Right lobe of liver (tissue), 6 donors: ENCODE data around the gene TOX3. TPM values are rescaled to one million over a fixed set of nuclear protein-coding genes. Genes with fewer than 3 reads are reported as not detected.

Experiments used
- ATAC-seq, 4 donors: fragments of 200-7000 bp; cut with Tn5 transposase; one replicate each; pipeline ENCODE4 v1.9.1; 2020; ENCODE audit warnings: mild to moderate bottlenecking in 4 of 4, moderate library complexity in 4 of 4
- DNase-seq, 3 donors: peaks; one replicate each; pipeline ENCODE4 v3.0.0-alpha.2; 2020
- H3K27ac ChIP-seq, 3 donors: fragments of 200-600 bp; one replicate each; pipeline ENCODE4 v1.8.0; 2022
- H3K27me3 ChIP-seq, 2 donors: fragments of 200-600 bp; one replicate each; pipeline ENCODE4 v1.8.0; 2022
- H3K36me3 ChIP-seq, 4 donors: fragments of 200-600 bp; sonication (generic) in 1 of 4; one replicate each; pipeline versions ENCODE4 v1.5.1 to v1.8.0; 2017 to 2022; ENCODE audit warnings: control low read depth in 1 of 4
- H3K4me1 ChIP-seq, 4 donors: fragments of 200-600 bp; sonication (generic) in 1 of 4; one replicate each; pipeline versions ENCODE4 v1.5.1 to v1.8.0; 2017 to 2022; ENCODE audit warnings: control low read depth in 1 of 4
- H3K4me3 ChIP-seq, 3 donors: fragments of 200-600 bp; one replicate each; pipeline ENCODE4 v1.8.0; 2022
- H3K9me3 ChIP-seq, 4 donors: fragments of 200-600 bp; sonication (generic) in 1 of 4; one replicate each; pipeline versions ENCODE4 v1.5.1 to v1.8.0; 2017 to 2022; ENCODE audit warnings: control low read depth in 1 of 4
- CTCF ChIP-seq, 4 donors: fragments of 200-600 bp in 3 of 4; fragments of 450-650 bp in 1 of 4; IDR thresholded peaks; one replicate each; pipeline versions ENCODE4 v1.5.1 to v1.8.0; 2016 to 2022; ENCODE audit warnings: antibody characterized with exemption in 4 of 4, mild to moderate bottlenecking in 2 of 4
- POLR2A ChIP-seq: fragments of 450-650 bp; IDR thresholded peaks from one replicate; pipeline ENCODE4 v1.6.1; 2017; ENCODE audit warnings: antibody characterized with exemption, mild to moderate bottlenecking
- WGBS: methylation state at CpG from one replicate; pipeline ENCODE4 v1.1.6; 2018; ENCODE audit warnings: low coverage, low lambda C conversion rate; ENCODE audit not compliant: insufficient coverage; ENCODE audit errors: missing lambda C conversion rate; 5-methylcytosine and 5-hydroxymethylcytosine counted together
- intact Hi-C, 2 donors: fragments of 100-400 bp; cut with DNase I; formaldehyde crosslinking; loops; one replicate each; pipeline versions ENCODE4 v1.11.2 to v1.14.1; 2022
- total RNA-seq, 6 experiments: library from RNA; depleted of rRNA in 2 of 6; stranded (reverse); fragments of >200 nt in 2 of 6; fragmentation: NEBNext Ultra II Directional in 3 of 6; extraction: Animal tissue kit (Norgen Biotek cat#: 25700) in 3 of 6; gene quantifications; one replicate each; pipeline versions ENCODE4 v1.1.0 to v1.2.4, GENCODE V29; 2016 to 2023
- donor health status: DM: no; HTN: yes; CAD: no.
- donor health status: DM: no; HTN: no; CAD: no.
- donor health status: DM: no; HTN: no; CAD: no.
- donor health status: DM: no; HTN: yes; CAD: no.
- donor health status: DM: no; HTN: yes; CAD: no.

Gene TOX3
- total RNA-seq, 6 experiments from 2014 or later = 0.92 to 5.8 (median 3.6) TPM

GRCh38 chr16:52515068-52515671 lies 31.8 kb downstream of the TOX3 start:
- H3K4me3 ChIP-seq = no peak overlapping the region
- intact Hi-C loops = no loop called here
- DNase-seq (no peak), ATAC-seq (no peak)
- H3K4me1 ChIP-seq = no peaks in the 10 kb centered on the region
- WGBS = 85% methylated on average over 4 of the region's 4 CpGs
- H3K27ac ChIP-seq = no peak overlapping the region
- TF ChIP-seq POLR2A = no peak
- TF ChIP-seq CTCF (IDR thresholded peaks at IDR 0.05) = no peak
- H3K27me3 ChIP-seq = no peaks in the 10 kb centered on the region
- no peaks in the 10 kb centered on the region for H3K36me3 ChIP-seq
- no peaks in the 10 kb centered on the region for H3K9me3 ChIP-seq

- no peaks in the 10 kb centered on the region for H3K27me3 ChIP-seq
- no peak for ATAC-seq
- H3K27ac ChIP-seq = no peak overlapping the region
- H3K4me1 ChIP-seq = no peaks in the 10 kb centered on the region
- no peak overlapping the region for H3K4me3 ChIP-seq
- no peaks in the 10 kb centered on the region for H3K36me3 ChIP-seq
- DNase-seq = no peak
- no peaks in the 10 kb centered on the region for H3K9me3 ChIP-seq
- TF ChIP-seq POLR2A = no peak
- no peak for TF ChIP-seq CTCF (IDR thresholded peaks at IDR 0.05)
- 89% methylated on average over 4 of the region's 4 CpGs for WGBS
- intact Hi-C loops = no loop called here
Measured at GRCh38 chr16:52512297-52512987, 34.5 kb downstream of the TOX3 start.

GRCh38 chr16:52501746-52502145 lies 45.2 kb downstream of the TOX3 start:
- TF ChIP-seq POLR2A (no peak), CTCF (IDR thresholded peaks at IDR 0.05) (no peak)
- H3K36me3 ChIP-seq = no peaks in the 10 kb centered on the region
- H3K27me3 ChIP-seq = no peaks in the 10 kb centered on the region
- H3K4me1 ChIP-seq = peaks cover 0 to 16% (median 3%) of the 10 kb centered on the region in 4 donors
- ATAC-seq (no peak), DNase-seq (no peak)
- H3K9me3 ChIP-seq = no peaks in the 10 kb centered on the region
- H3K4me3 ChIP-seq = no peak overlapping the region
- WGBS = 82% methylated on average over 4 of the region's 4 CpGs
- H3K27ac ChIP-seq = no peak overlapping the region
- intact Hi-C loops = no loop called here

- Histone ChIP-seq H3K4me3 (no peak overlapping the region), H3K27ac (no peak overlapping the region), H3K36me3 (no peaks in the 10 kb centered on the region), H3K27me3 (no peaks in the 10 kb centered on the region), H3K4me1 (peaks cover 0 to 21% (median 4%) of the 10 kb centered on the region in 4 donors), H3K9me3 (no peaks in the 10 kb centered on the region)
- ATAC-seq (no peak), DNase-seq (no peak)
- intact Hi-C loops = no loop called here
- TF ChIP-seq CTCF (IDR thresholded peaks at IDR 0.05) (no peak), POLR2A (no peak)
Measured at GRCh38 chr16:52500963-52501362, 46.0 kb downstream of the TOX3 start.
